GM18520 (cell line): ENCODE results near the gene AP3S2.
"Not testable (repeated sequence)": the region's sequence is repeated elsewhere in the genome, so short reads cannot be mapped to it uniquely, and the experiment has no call there.

Source experiments
- ATAC-seq: cut with Tn5 transposase; IDR thresholded peaks from one replicate; pipeline ENCODE4 v1.9.1; 2021; ENCODE audit not compliant: unreplicated experiment

Gene AP3S2

DNA sequence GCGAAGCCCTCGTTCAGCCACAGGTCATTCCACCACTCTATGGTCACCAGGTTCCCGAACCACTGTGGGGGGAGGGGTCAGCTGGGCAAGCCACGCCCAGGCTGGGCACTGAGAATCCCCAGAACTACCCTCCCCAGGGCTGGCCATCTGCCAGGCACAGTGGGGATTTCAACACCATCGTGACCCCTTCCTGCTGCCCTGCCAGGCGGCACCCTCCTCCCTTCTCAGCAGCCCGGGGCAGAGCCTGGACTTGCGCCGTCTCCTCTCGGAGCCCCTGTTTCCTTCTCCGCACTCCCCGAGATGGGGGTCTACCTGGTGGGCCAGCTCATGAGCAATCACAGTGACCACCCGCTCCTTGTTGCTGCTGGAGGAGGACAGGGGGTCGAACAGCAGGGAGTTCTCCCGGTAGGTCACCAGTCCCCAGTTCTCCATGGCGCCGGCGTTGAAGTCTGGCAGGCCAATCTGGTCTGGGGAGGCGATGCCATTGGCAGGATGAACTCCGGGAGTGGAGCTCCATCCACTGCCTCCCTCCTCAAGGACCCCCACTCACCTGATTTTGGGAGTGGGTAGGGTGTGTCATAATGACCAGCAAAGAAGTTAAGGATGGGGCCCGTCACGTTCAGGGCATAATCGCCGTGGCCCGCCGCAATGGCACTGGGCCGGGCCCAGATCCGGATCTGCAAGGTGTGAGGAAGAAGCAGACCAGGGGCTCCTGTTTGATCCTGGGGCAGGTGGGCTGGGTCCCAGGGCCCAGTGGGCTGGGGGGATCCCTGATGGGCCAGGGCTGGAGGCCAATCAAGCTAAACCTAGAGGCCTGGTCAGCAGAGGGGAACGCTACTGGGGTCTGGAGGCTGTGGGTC, 89.6 kb downstream of the AP3S2 start:
- ATAC-seq, result no peak

DNA sequence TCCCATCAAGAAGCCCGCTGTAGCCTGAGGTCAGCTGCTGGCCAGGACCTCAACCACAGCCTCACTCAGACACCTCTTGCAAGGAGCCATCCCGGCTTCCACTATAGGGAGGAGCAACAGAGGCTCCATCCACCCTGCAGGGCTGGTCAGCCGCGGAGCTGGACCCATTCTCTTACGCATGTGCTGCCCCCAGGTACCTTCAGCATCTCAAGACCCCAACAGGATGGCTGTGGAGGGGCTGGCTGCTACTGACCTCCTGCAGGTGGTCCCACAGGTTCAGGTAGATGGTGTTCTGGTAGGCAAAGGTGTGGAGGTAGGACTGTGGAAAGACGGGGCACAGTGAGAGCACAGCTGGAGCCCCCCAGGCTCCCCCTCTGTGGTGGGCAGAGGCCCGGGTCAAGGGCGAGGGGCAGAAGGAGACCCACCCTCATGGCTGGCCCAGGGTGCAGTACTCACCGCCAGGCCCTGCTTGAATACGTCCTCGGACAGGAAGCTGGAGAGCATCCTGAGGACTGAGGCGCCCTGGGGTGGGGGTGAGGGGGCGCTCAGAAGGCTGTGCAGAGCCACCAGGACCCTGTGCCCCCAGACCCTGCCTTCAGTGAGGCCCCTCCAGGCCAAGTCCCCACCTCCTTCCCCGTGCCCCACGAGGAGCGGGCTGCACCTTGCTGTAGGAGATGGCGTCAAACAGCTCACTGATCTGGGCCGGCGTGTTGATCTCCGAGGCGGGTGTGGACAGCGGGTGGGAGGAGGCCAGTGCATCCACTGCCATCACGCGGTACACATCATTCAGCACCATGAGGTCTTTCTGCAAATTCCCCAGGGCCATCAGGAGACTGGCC, 90.6 kb downstream of the AP3S2 start:
- no peak for ATAC-seq

DNA sequence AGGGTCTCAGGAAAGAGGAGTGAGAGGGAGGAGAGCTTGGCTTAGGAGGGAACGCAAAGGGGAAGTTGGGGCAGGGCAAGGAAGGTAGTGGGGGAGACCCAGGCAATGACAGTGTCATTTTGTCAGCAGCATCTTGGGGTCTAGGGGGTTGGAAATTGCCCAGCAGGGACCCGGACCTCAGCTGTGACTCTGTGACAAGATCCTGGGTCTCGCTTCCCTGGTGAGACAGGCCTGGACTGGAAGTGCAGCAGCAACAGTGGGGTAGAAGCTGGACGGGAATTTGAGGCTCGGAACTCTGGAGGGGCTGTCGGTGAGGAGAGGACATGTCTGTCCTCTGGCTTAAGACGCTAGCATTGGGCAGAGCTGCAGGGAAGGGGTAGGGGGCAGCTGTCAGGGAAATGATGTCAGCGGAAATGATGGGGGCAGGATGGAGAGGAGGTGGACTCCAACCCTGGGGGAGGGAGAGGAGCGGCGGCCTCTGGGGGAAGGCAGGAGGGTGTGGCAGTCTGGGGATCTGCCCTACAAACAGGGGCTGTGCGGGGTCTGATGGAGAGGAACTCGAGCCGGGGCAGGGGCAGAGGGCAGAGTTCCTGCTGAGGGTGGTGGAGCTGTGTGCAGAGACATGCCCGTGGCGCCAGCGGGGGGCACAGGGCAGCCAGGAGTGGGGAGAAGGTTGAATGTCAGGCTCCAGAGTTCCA, 91.4 kb downstream of the AP3S2 start:
- ATAC-seq, result no peak

DNA sequence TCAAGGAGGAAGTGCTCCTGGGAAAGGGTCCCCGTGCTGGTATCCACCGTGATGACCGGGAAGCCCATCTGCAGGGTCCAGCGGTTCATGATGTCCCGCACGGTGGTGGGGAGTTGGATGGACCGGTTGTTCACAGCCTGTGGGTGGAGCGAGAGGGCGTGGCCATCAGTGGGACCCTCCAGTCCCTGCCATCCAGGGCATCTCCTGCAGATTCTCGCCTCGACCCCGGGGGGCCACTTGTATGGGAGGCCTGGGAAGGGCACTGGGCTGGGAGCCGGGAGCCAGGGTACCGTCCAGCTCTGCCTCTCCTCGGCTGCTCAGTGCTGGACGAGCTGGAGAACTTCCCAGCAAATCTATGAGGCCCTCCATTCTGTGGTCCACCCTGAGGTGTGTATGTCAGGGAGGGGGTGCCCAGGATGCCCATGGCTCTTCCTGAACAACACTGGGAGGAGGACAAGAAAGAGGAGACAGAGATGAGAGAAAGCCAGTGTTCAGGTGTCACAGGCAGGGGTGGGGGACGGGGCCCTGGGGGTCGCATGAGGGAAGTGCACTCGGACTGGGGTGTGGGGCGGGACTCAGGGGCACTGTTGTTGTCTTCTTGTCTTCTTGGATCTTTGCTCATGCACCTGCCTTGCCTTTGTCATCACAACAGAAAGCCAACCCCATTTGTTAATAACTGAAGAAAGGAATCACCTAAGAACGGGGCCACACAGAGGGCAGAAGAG, 92.2 kb downstream of the AP3S2 start:
- ATAC-seq, result no peak

DNA sequence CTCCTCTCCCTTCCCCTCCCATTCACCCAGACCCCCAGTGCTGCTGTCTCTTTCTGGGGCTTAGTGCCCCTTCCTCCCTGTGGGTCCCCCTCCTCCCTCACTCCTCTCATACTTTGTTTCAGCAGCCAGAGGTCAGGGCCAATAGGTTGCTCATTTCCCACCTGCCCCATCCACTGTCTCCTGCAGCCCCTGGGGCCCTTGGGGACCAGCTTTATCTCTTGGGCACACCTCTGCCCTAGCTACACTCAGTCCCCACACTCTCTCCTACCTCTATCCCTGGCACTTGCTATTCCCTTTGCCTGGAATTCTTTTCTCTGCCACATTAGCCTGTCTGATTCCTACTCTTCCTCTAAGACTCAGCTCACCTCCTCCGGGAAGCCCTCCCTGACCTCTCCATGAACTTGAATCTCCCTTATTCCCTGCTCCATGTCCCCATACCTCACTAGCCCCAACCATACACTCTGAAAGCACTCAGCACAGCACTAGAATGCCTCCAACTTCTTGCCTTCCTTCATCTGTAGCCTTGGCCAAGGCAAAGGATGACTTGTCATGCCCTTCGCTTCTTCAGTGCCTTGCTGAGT, 93.8 kb downstream of the AP3S2 start:
- no peak for ATAC-seq

DNA sequence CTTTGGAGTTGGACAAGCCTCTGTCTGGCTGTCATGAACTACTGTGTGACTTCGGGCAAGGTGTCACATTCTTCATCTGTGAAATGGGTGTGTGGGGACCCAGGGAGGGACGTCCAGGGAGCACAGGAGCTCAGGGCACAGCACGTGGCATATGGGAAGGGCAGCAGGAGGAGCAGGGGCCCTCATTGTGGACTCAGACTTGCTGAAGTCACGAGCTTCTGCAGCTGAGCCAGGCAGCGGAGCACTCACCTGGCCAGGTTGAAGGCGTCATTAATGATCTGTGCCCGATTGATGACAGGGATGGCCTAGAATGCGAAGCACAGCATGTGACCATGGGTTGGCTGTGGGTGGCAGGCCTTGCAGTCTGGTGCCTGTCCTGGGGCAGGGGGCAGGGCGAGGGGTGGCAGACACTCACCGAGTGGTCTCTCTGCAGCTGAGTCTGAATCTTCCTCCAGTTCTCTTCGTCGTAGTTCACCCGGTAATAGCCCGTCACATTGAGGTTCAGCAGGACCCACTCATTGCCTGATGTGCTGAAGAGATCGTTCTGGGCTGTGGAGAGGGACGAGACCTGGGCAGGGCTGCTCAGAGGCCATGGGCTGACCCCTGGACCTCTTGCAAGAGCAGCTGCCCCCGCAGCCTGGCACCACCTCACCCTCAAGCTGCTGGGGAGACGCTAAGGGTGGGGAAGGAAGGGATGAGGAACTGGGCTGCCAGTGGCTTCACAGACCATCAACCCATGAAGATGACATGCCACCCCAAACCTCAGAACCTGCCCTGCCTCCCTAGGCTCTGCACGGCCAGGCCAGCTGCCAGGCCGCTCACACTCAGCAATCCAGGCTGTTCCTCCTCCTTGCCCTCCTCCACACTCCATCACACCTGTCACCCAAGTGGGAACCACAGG, 94.5 kb downstream of the AP3S2 start:
- ATAC-seq, result no peak

DNA sequence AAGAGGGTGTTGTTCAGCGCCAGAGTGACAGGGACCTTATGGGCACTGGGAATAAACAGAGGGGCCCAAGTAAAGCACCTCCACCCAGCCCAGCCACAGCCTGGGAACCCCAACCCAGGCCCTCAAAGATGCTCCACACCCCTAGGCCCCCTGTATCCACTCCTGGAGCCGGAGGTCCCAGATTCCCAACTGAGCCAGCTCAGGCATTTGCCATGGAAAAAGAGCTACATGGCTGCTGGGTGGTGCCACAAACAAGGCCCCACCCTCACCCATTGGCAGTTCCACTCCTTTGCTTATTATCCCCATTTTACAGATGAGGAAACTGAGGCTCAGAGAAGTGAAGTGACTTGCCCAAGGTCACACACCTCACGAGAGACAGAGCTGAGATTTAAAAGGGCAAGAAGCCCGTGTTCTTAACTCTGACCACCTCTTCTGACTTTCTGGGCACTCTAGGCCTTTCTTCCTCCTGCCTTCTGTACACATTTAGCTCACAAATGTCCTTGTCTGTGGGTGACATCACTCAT, 96.1 kb downstream of the AP3S2 start:
- ATAC-seq, result no peak

DNA sequence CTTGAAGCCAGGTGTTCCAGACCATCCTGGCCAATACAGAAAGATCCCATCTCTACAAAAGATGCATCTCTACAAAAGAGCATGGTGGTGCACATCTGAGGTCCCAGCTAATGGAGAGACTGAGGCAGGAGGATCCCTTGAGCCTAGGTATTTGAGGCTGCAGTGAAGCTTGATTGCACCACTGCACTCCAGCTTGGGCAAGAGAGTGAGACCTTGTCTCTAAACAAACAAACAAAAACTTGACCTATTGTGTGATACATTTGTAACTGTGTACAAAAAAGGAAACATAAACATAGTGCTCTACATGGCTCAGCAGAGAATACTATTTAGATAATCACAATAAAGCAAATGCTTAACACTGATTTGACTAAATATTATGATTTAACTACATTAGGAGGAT, 97.8 kb downstream of the AP3S2 start:
- no peak for ATAC-seq

DNA sequence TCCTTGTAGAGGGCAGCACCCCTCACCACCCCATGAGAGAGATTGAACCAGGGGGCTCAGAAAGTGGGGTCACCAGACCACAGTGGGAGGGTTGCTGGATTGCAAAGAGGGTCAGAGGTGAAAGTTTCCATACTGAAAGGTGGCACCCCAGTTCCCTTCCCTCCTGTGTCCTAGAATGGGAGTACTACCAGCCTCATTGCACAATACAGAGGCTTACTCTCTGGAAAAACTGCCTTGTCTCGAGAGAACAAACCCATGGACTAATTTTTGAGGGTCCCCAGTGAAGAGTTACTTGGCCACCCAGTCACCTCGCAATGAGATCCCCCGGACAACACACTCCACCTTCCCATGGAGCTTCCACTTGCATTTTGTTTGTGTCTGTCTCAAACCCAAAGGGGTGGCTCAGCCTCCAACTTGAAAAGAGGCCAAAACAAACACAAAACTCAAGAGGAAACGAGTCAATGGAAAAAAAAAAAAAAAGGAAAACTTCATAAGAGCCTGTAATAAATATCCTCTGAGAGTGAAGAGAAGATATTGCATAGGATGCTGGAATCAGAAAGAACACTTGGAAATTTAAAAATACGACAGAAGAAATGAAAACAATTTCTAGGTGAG, 99.1 kb downstream of the AP3S2 start:
- ATAC-seq, result no peak

DNA sequence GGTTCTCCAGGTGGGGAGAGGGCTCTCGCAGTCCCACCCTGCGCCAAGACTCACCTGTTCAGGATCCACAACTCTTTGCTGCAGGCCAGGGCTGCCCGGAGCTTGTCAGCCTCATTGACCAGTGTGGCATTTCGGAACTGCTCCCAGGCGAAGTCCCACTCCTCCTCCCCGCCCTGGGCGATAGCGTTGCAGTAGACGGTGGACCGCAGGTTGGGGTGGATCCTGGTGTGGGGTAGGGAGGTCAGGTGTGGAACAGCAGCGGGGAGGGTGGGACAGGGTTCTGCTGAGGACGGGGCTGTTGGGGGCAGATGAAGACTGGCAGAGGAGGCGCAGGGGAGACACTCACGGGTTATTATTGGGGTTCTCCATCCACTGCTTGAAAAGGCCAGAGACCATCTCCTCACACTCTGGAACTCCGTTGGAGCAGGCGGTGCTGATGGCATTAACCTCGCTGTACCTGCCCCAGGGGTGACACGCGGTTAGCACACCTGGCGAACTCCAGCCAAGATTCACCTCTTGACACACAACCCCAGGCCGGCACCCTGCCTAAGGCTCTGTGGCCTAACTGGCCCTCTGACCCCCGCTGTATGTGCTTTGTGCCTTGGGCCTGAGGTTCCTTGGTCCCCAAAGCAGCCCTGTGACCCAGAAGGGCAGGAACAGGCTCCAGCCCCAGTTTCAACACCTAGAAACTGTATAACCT, 101.5 kb downstream of the AP3S2 start:
- ATAC-seq, result no peak

DNA sequence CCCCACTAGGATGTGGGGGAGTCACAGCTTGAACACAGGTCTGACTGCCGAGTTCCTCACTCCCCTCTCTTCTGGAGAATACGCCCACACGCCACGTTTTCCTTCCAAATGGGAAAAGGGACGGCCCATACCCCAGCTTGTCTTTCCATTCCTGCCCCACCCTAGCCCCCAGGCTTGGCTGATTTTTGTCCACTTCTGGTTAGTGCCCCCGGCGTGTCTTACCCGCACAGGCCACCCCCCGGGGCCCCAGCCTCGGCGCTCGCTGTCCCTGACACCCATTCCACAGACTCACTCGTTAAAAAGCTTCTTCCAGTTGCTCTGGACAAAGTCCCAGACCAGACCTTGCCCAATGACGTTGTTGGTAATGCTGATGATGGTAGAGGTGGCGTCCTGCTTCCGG, 103.1 kb downstream of the AP3S2 start:
- no peak for ATAC-seq

DNA sequence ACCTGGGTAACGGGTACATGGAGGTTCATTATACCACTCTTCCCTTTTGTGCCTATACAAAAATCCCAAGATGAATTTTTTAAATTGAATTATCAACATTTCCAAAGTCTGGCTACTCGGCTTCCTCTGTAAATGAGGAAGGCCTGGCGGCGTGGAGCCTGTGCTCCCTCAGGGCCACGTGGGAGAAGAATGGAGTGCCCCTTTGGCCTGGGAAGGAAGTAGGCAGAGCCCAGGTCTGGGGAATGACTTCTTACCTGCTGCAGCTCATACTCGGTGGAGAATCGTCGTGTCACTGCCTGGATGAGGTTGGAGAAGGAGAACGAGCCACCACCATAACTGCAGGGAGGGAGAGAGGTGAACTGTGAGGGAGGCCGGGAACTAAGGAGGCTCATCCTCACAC, 103.6 kb downstream of the AP3S2 start:
- no peak for ATAC-seq

DNA sequence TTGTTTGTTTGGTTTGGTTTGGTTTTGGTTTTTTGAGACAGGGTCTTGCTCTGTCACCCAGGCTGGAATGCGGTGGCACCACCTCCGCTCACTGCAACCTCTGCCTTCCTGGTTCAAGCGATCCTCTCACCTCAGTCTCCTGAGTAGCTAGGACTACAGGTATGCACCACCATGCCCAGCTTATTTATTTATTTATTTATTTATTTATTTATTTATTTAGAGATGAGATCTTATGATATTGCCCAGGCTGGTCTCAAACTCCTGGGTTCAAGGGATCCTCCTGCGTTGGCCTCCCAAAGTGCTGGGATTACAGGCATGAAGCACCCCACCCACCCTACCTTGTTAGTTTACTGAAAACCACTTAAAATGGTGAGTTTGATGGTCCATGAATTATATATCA, 105.2 kb downstream of the AP3S2 start:
- ATAC-seq, result not testable (repeated sequence)

DNA sequence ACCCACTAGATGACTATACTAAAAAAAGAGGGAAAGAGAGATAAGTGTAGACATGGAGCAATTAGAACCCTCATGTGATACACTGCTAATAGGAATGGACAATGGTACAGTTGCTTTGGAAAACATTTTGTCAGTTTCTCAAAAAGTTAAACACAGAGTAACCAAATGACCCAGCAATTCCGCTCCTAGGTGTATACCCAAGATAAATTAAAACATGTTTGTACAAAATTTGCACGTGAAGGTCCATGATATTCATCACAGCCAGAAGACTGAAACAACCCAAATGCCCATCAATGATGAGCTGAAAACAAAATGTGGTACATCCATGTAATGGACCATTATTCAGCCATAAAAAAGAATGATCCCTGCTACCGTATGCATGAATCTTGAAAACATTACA, 105.8 kb downstream of the AP3S2 start:
- ATAC-seq, result no peak

DNA sequence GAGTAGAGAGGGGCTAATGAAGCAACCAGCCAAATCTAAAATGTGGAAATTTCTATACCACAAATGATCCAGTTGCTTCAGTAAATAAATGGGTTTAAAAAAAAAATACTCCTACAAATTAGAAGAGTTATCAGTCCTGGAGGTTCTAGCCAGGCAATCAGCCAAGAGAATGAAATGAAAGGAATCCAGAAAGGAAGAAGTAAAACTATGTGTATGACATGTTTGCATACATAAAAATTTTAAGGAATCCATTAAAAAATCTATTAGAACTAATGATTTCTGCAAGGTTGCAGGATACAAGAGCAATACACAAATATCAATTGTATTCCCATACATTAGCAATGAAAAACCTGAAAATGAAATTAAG, 108.0 kb downstream of the AP3S2 start:
- ATAC-seq, result no peak

DNA sequence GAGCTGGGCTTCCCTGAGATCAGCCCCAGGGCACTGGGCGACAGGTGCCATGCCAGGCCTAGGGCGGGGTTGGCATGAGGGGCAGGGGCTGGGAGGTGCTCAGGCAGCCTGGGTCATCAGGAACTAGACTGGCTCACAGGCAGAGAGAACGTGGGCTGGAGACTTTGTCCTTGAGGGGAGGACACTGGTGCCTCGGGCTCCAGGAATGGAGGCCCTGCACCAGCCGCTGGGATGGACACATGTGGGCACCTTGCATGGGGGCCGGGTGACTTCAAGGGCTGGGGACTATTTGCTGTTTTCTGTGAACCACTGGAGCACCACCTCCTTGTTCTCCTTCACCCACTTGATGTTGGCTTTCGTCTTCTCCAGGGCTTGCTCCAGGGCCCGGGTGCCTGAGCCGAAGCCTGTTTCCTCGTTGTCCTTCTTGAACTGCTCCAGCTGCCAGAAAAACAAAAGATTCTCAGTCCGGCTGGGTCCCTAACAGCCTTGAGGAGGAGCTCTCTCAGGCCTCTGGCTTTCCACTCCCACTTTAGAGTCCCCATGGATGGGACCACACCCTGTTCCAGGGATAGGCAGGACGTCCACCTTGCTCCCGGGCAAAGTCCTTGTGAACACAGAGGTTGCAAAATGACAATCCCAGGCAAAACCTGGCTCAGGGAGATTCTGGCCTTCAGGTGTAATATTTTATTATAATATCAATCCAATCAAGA, 108.6 kb downstream of the AP3S2 start:
- no peak for ATAC-seq

DNA sequence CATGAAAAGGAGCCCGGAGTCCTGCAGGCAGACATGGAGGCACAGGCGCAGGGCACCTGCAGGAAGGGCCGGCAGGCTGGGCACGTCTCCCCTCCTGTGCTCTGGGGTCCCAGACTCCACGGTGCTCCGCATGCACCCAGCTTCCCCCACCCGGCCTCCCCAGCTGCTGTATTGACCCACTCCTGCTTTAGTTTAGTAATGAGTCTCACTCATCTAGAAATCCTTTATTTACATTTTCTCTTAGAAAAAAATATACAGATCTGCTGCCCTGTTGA, 109.2 kb downstream of the AP3S2 start:
- no peak for ATAC-seq
